Measurements from ENCODE around the gene STK38. TPM values are rescaled to one million over a fixed set of nuclear protein-coding genes. Genes with fewer than 3 reads are reported as not detected.

Gene STK38
- total RNA-seq, 4 donors from 2014 or later, result 32.0 to 44.3 (median 40.3) TPM

GRCh38 chr6:36581716-36582115 is 34.4 kb upstream of the STK38 start:
- no peak for DNase-seq (ENCODE audit: extremely low spot score)
- no peak overlapping the region for H3K4me3 ChIP-seq
- intact Hi-C loops (cut with DNase I), result no loop called here
- peaks cover 12 to 41% (median 39%) of the 10 kb centered on the region in 4 donors for H3K4me1 ChIP-seq
- no peaks in the 10 kb centered on the region for H3K27me3 ChIP-seq
- TF ChIP-seq CTCF (IDR thresholded peaks at IDR 0.05) (no peak), EP300 (IDR thresholded peaks at IDR 0.05) (no peak), POLR2AphosphoS5 (IDR thresholded peaks at IDR 0.05) (no peak), POLR2A (IDR thresholded peaks at IDR 0.05; ENCODE audit: low read depth) (no peak)
- no peaks in the 10 kb centered on the region for H3K36me3 ChIP-seq
- WGBS, result 71% methylated on average over 4 of the region's 4 CpGs
- H3K9me3 ChIP-seq, result no peaks in the 10 kb centered on the region
- H3K27ac ChIP-seq (replicated peaks in 1 of 4), result peak overlapping the region in 1 of 4 donors; percentile 84

GRCh38 chr6:36580184-36580526 is 32.9 kb upstream of the STK38 start:
- intact Hi-C loops (cut with DNase I), result no loop called here
- Histone ChIP-seq H3K4me3 (peak overlapping the region in 1 of 4 donors; percentile 19), H3K36me3 (no peaks in the 10 kb centered on the region), H3K4me1 (peaks cover 12 to 44% (median 41%) of the 10 kb centered on the region in 4 donors), H3K27ac (replicated peaks in 1 of 4) (peak overlapping the region; percentile 73 to 88 (median 84)), H3K9me3 (no peaks in the 10 kb centered on the region), H3K27me3 (no peaks in the 10 kb centered on the region)
- 55% methylated on average over 8 of the region's 8 CpGs for WGBS
- no peak for DNase-seq (ENCODE audit: extremely low spot score)
- TF ChIP-seq CTCF (IDR thresholded peaks at IDR 0.05) (no peak), POLR2AphosphoS5 (IDR thresholded peaks at IDR 0.05) (no peak), EP300 (IDR thresholded peaks at IDR 0.05) (no peak), POLR2A (IDR thresholded peaks at IDR 0.05; ENCODE audit: low read depth) (no peak)

- Histone ChIP-seq H3K9me3 (no peaks in the 10 kb centered on the region), H3K4me1 (peaks cover 12 to 44% (median 41%) of the 10 kb centered on the region in 4 donors), H3K27me3 (no peaks in the 10 kb centered on the region), H3K36me3 (no peaks in the 10 kb centered on the region), H3K4me3 (no peak overlapping the region), H3K27ac (replicated peaks in 1 of 4) (peak overlapping the region; percentile 73 to 88 (median 84))
- intact Hi-C loops (cut with DNase I), result no loop called here
- TF ChIP-seq EP300 (IDR thresholded peaks at IDR 0.05), result no peak
- no peak for TF ChIP-seq CTCF (IDR thresholded peaks at IDR 0.05)
- no peak for TF ChIP-seq POLR2A (IDR thresholded peaks at IDR 0.05; ENCODE audit: low read depth)
- no peak for TF ChIP-seq POLR2AphosphoS5 (IDR thresholded peaks at IDR 0.05)
- DNase-seq (ENCODE audit: extremely low spot score), result no peak
- WGBS, result 95% methylated on average over 4 of the region's 4 CpGs
Observed at GRCh38 chr6:36578431-36578830, 31.2 kb upstream of the STK38 start.

GRCh38 chr6:36578030-36578429 is 30.8 kb upstream of the STK38 start:
- no peak for TF ChIP-seq EP300 (IDR thresholded peaks at IDR 0.05)
- no peak for TF ChIP-seq POLR2A (IDR thresholded peaks at IDR 0.05; ENCODE audit: low read depth)
- no peak for TF ChIP-seq CTCF (IDR thresholded peaks at IDR 0.05)
- TF ChIP-seq POLR2AphosphoS5 (IDR thresholded peaks at IDR 0.05), result no peak
- Histone ChIP-seq H3K4me3 (no peak overlapping the region), H3K27ac (replicated peaks in 1 of 4) (peak overlapping the region; percentile 73 to 88 (median 84)), H3K36me3 (no peaks in the 10 kb centered on the region), H3K9me3 (no peaks in the 10 kb centered on the region), H3K27me3 (no peaks in the 10 kb centered on the region), H3K4me1 (peaks cover 12 to 44% (median 41%) of the 10 kb centered on the region in 4 donors)
- intact Hi-C loops (cut with DNase I), result no loop called here
- WGBS, result 92% methylated on average over 5 of the region's 5 CpGs
- DNase-seq (ENCODE audit: extremely low spot score), result no peak

- Histone ChIP-seq H3K4me3 (no peak overlapping the region), H3K27me3 (no peaks in the 10 kb centered on the region), H3K9me3 (no peaks in the 10 kb centered on the region), H3K4me1 (peaks cover 12 to 44% (median 41%) of the 10 kb centered on the region in 4 donors), H3K36me3 (no peaks in the 10 kb centered on the region), H3K27ac (replicated peaks in 1 of 4) (peak overlapping the region; percentile 73 to 88 (median 84))
- no peak for TF ChIP-seq EP300 (IDR thresholded peaks at IDR 0.05)
- TF ChIP-seq POLR2A (IDR thresholded peaks at IDR 0.05; ENCODE audit: low read depth), result no peak
- no peak for TF ChIP-seq POLR2AphosphoS5 (IDR thresholded peaks at IDR 0.05)
- TF ChIP-seq CTCF (IDR thresholded peaks at IDR 0.05), result no peak
- WGBS, result 34% methylated on average over 2 of the region's 2 CpGs
- DNase-seq (ENCODE audit: extremely low spot score), result no peak
- intact Hi-C loops (cut with DNase I), result no loop called here
Observed at GRCh38 chr6:36577301-36577700, 30.0 kb upstream of the STK38 start.

Data from esophagus muscularis mucosa (tissue), 4 donors.